Natural killer cell (primary cell): ENCODE data around the gene MELTF. TPM values are rescaled to one million over a fixed set of nuclear protein-coding genes. Genes with fewer than 3 reads are reported as not detected.

Experiments
- ATAC-seq, 3 donors: fragments of 150-1000 bp in 2 of 3; fragments of 200-7000 bp in 1 of 3; cut with Tn5 transposase; 1 replicate in 1 of 3; 2 replicates in 2 of 3; pipeline ENCODE4 v1.10.0; 2021; ENCODE audit warnings: mild to moderate bottlenecking in 2 of 3, moderate library complexity in 2 of 3
- DNase-seq, 2 donors: peaks; one replicate each; pipeline versions ENCODE4 v3.0.0 to v3.0.0-alpha.2; 2013 to 2021; ENCODE audit warnings: mixed read lengths in 1 of 2
- H3K27ac ChIP-seq: one replicate; pipeline ENCODE4 v1.5.1; 2013; ENCODE audit warnings: mild to moderate bottlenecking, low read length
- H3K27me3 ChIP-seq: one replicate; pipeline ENCODE4 v1.6.1; 2013; ENCODE audit warnings: low read length; ENCODE audit not compliant: control insufficient read depth, insufficient read depth
- H3K36me3 ChIP-seq: one replicate; pipeline ENCODE4 v1.6.1; 2013; ENCODE audit warnings: low read length; ENCODE audit not compliant: control insufficient read depth, insufficient read depth
- H3K4me1 ChIP-seq: one replicate; pipeline ENCODE4 v1.6.1; 2013; ENCODE audit warnings: low read length; ENCODE audit not compliant: control insufficient read depth, insufficient read depth
- H3K4me3 ChIP-seq: one replicate; pipeline ENCODE4 v1.5.1; 2013; ENCODE audit warnings: low read length
- H3K9me3 ChIP-seq: one replicate; pipeline ENCODE4 v1.6.1; 2013; ENCODE audit warnings: low read length; ENCODE audit not compliant: control insufficient read depth, insufficient read depth
- H3K27ac Mint-ChIP-seq, 2 donors: one replicate each; pipeline ENCODE4 v1.8.0; 2022; ENCODE audit warnings: mild to moderate bottlenecking in 2 of 2, mixed read lengths in 2 of 2, moderate library complexity in 1 of 2
- H3K27me3 Mint-ChIP-seq, 2 donors: one replicate each; pipeline ENCODE4 v1.8.0; 2022; ENCODE audit warnings: low read depth in 2 of 2, mixed read lengths in 2 of 2
- H3K36me3 Mint-ChIP-seq: one replicate; pipeline ENCODE4 v1.8.0; 2022; ENCODE audit warnings: mixed read lengths
- H3K4me1 Mint-ChIP-seq, 2 donors: one replicate each; pipeline ENCODE4 v1.8.0; 2022; ENCODE audit warnings: mixed read lengths in 2 of 2
- H3K4me3 Mint-ChIP-seq: one replicate; pipeline ENCODE4 v1.8.0; 2022; ENCODE audit warnings: mild to moderate bottlenecking, moderate library complexity, mixed read lengths
- H3K9me3 Mint-ChIP-seq, 2 donors: one replicate each; pipeline ENCODE4 v1.8.0; 2022; ENCODE audit warnings: mixed read lengths in 2 of 2
- WGBS: methylation state at CpG from one replicate; pipeline ENCODE4 v1.1.7; 2013; ENCODE audit warnings: missing lambda C conversion rate; ENCODE audit not compliant: insufficient coverage; 5-methylcytosine and 5-hydroxymethylcytosine counted together
- intact Hi-C: fragments of 100-400 bp; cut with micrococcal nuclease; formaldehyde crosslinking; loops from one replicate; pipeline ENCODE4 v1.14.2; 2022
- total RNA-seq, 4 donors: library from RNA; stranded (reverse); fragments of 120-200 nt in 1 of 4; gene quantifications; one replicate each; pipeline versions ENCODE4 v1.2.3 to v1.2.4, GENCODE V29; 2013 to 2022
- TF ChIP-seq, protein P1 (sequence below): fragments of 200-600 bp; IDR thresholded peaks from one replicate; pipeline ENCODE4 v1.8.0; 2022; ENCODE audit warnings: antibody characterized with exemption

MELTF gene
- total RNA-seq, 3 donors from 2014 or later (not counting 1 experiment from before 2014, with no cell fraction given): 2.4 to 4.3 (median 4.0) TPM

GRCh38 chr3:196988241-196989029, 41.2 kb downstream of the MELTF start:
- Histone ChIP-seq H3K27me3 (no peaks in the 10 kb centered on the region), H3K36me3 (no peaks in the 10 kb centered on the region), H3K4me1 (no peaks in the 10 kb centered on the region), H3K9me3 (no peaks in the 10 kb centered on the region), H3K27ac (no peak overlapping the region), H3K4me3 (no peak overlapping the region)
- DNase-seq (no peak), ATAC-seq (no peak)
- H3K9me3 Mint-ChIP-seq: no peaks in the 10 kb centered on the region
- no peak overlapping the region for H3K4me3 Mint-ChIP-seq
- WGBS: 82% methylated on average over 12 of the region's 12 CpGs
- intact Hi-C loops: no loop called here
- H3K36me3 Mint-ChIP-seq: no peaks in the 10 kb centered on the region
- H3K4me1 Mint-ChIP-seq: no peaks in the 10 kb centered on the region
- TF ChIP-seq, protein P1, sequence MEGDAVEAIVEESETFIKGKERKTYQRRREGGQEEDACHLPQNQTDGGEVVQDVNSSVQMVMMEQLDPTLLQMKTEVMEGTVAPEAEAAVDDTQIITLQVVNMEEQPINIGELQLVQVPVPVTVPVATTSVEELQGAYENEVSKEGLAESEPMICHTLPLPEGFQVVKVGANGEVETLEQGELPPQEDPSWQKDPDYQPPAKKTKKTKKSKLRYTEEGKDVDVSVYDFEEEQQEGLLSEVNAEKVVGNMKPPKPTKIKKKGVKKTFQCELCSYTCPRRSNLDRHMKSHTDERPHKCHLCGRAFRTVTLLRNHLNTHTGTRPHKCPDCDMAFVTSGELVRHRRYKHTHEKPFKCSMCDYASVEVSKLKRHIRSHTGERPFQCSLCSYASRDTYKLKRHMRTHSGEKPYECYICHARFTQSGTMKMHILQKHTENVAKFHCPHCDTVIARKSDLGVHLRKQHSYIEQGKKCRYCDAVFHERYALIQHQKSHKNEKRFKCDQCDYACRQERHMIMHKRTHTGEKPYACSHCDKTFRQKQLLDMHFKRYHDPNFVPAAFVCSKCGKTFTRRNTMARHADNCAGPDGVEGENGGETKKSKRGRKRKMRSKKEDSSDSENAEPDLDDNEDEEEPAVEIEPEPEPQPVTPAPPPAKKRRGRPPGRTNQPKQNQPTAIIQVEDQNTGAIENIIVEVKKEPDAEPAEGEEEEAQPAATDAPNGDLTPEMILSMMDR: no peak
- H3K27ac Mint-ChIP-seq: no peak overlapping the region
- peaks cover 10 to 13% of the 10 kb centered on the region in 2 donors for H3K27me3 Mint-ChIP-seq

DNA sequence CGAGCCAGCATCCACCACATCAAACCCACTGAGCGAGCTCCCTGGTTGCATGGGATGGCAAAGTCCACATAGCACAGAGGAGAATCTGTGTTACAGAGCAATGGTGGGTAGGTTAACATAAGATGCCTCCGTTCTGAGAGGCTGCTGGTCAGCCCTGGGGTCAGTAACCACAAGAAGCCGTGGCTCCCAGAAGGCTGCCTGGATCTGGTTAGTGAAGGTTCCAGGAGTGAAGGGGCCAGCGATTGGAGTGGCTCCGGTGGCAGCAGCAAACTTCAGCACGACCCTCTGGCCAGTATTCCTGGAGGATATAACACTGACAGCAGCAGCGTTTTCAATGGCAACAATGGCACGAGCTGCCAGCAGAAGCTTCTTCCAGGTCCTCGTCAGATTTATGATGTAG, 42.6 kb downstream of the MELTF start:
- H3K36me3 Mint-ChIP-seq: no peaks in the 10 kb centered on the region

GRCh38 chr3:196985954-196986885, 43.4 kb downstream of the MELTF start:
- DNase-seq: no peak
- Mint-ChIP-seq H3K9me3 (peaks cover 0 to 4% of the 10 kb centered on the region in 2 donors), H3K27ac (no peak overlapping the region), H3K27me3 (peaks cover 16 to 19% of the 10 kb centered on the region in 2 donors), H3K4me3 (no peak overlapping the region), H3K4me1 (no peaks in the 10 kb centered on the region), H3K36me3 (no peaks in the 10 kb centered on the region)
- no peak for ATAC-seq
- H3K4me1 ChIP-seq: no peaks in the 10 kb centered on the region
- H3K4me3 ChIP-seq: no peak overlapping the region
- TF ChIP-seq, protein P1: no peak
- peaks cover 2% of the 10 kb centered on the region for H3K27me3 ChIP-seq
- H3K9me3 ChIP-seq: no peaks in the 10 kb centered on the region
- no peak overlapping the region for H3K27ac ChIP-seq
- H3K36me3 ChIP-seq: no peaks in the 10 kb centered on the region
- WGBS: 94% methylated on average over 6 of the region's 9 CpGs
- intact Hi-C loops: no loop called here

More for the DNA sequence above, 42.6 kb downstream of the MELTF start:
- no peaks in the 10 kb centered on the region for H3K36me3 ChIP-seq
- ATAC-seq: no peak
- H3K4me1 Mint-ChIP-seq: no peaks in the 10 kb centered on the region
- no peaks in the 10 kb centered on the region for H3K27me3 ChIP-seq
- peaks cover 0 to 4% of the 10 kb centered on the region in 2 donors for H3K9me3 Mint-ChIP-seq
- peaks cover 15 to 16% of the 10 kb centered on the region in 2 donors for H3K27me3 Mint-ChIP-seq
- DNase-seq: no peak
- TF ChIP-seq, protein P1: no peak
- no peak overlapping the region for H3K4me3 Mint-ChIP-seq
- H3K9me3 ChIP-seq: no peaks in the 10 kb centered on the region
- H3K4me1 ChIP-seq: no peaks in the 10 kb centered on the region
- intact Hi-C loops: no loop called here
- H3K27ac Mint-ChIP-seq: no peak overlapping the region
- H3K4me3 ChIP-seq: no peak overlapping the region
- no peak overlapping the region for H3K27ac ChIP-seq
- WGBS: 91% methylated on average over 10 of the region's 10 CpGs
